WTC11 (cell line): Measurements from ENCODE around the gene NEDD4L. TPM values are rescaled to one million over a fixed set of nuclear protein-coding genes. Genes with fewer than 3 reads are reported as not detected.

Source experiments
- ATAC-seq: fragments of 200-7000 bp; cut with Tn5 transposase; 2 replicates; pipeline ENCODE4 v1.10.0; 2021; ENCODE audit warnings: mild to moderate bottlenecking, moderate library complexity
- CTCF ChIA-PET: fragments of 300-600 bp; sonication (Branson Sonifier 250); formaldehyde crosslinking; loops from one replicate; lab custom pipeline; 2021; ENCODE audit warnings: antibody characterized with exemption; lab: Charles Lee
- POLR2A ChIA-PET: fragments of 350-600 bp; sonication (Branson Sonifier 250); formaldehyde crosslinking; loops from one replicate; lab custom pipeline; 2021; ENCODE audit warnings: antibody characterized with exemption; lab: Charles Lee
- DNase-seq: peaks from one replicate; pipeline ENCODE4 v3.0.0; 2021; ENCODE audit warnings: low spot score
- H3K27ac Mint-ChIP-seq: 2 replicates; pipeline ENCODE4 v1.8.0; 2021; ENCODE audit warnings: mixed read lengths
- H3K27me3 Mint-ChIP-seq: 2 replicates; pipeline ENCODE4 v1.8.0; 2021; ENCODE audit warnings: low read depth, mild to moderate bottlenecking, moderate library complexity, mixed read lengths
- H3K36me3 Mint-ChIP-seq: 2 replicates; pipeline ENCODE4 v1.8.0; 2021; ENCODE audit warnings: mixed read lengths
- H3K4me1 Mint-ChIP-seq: 2 replicates; pipeline ENCODE4 v1.8.0; 2022; ENCODE audit warnings: mixed read lengths
- H3K4me3 Mint-ChIP-seq: 2 replicates; pipeline ENCODE4 v1.8.0; 2021; ENCODE audit warnings: mild to moderate bottlenecking, moderate library complexity, mixed read lengths
- H3K9me3 Mint-ChIP-seq: 2 replicates; pipeline ENCODE4 v1.8.0; 2021; ENCODE audit warnings: mixed read lengths
- AFF4 ChIP-seq: sonication (generic); formaldehyde crosslinking; IDR thresholded peaks from 2 replicates; pipeline ENCODE4 v1.8.1; 2023; ENCODE audit warnings: mild to moderate bottlenecking, missing genetic modification reagents, borderline replicate concordance
- CTCF ChIP-seq: fragments of 200-600 bp; IDR thresholded peaks from 2 replicates; pipeline ENCODE4 v1.8.0; 2022; ENCODE audit warnings: antibody characterized with exemption
- FOXP1 ChIP-seq: sonication (generic); formaldehyde crosslinking; IDR thresholded peaks from 2 replicates; pipeline ENCODE4 v1.8.0; 2022; ENCODE audit warnings: missing genetic modification reagents, mild to moderate bottlenecking, moderate library complexity, borderline replicate concordance
- MYBL2 ChIP-seq: sonication (generic); formaldehyde crosslinking; IDR thresholded peaks from 2 replicates; pipeline ENCODE4 v1.8.1; 2023; ENCODE audit warnings: mild to moderate bottlenecking, moderate library complexity, missing genetic modification reagents
- PREB ChIP-seq: sonication (generic); formaldehyde crosslinking; IDR thresholded peaks from 2 replicates; pipeline ENCODE4 v1.8.1; 2022; ENCODE audit warnings: mild to moderate bottlenecking, missing genetic modification reagents, moderate library complexity, borderline replicate concordance
- SP1 ChIP-seq: sonication (generic); formaldehyde crosslinking; conservative IDR thresholded peaks from 2 replicates; pipeline ENCODE4 v1.8.1; 2022; ENCODE audit warnings: missing genetic modification reagents
- TEAD4 ChIP-seq: sonication (generic); formaldehyde crosslinking; IDR thresholded peaks from 2 replicates; pipeline ENCODE4 v1.8.0; 2022; ENCODE audit warnings: mild to moderate bottlenecking, missing genetic modification reagents
- ZMAT4 ChIP-seq: fragments of 250-450 bp; sonication (Bioruptor Pico); IDR thresholded peaks from 2 replicates; pipeline ENCODE4 v1.9.0; 2021; ENCODE audit warnings: mild to moderate bottlenecking
- ZNF121 ChIP-seq: sonication (generic); formaldehyde crosslinking; IDR thresholded peaks from 2 replicates; pipeline ENCODE4 v1.8.0; 2023; ENCODE audit warnings: missing genetic modification reagents
- ZNF317 ChIP-seq: sonication (generic); formaldehyde crosslinking; IDR thresholded peaks from 2 replicates; pipeline ENCODE4 v1.8.1; 2023; ENCODE audit warnings: low read depth, mild to moderate bottlenecking, moderate library complexity, missing genetic modification reagents, borderline replicate concordance
- ZNF423 ChIP-seq: fragments of 250-450 bp; sonication (Bioruptor Pico); IDR thresholded peaks from 2 replicates; pipeline ENCODE4 v2.1.2; 2022; ENCODE audit warnings: mild to moderate bottlenecking, moderate library complexity
- ZNF425 ChIP-seq: fragments of 250-450 bp; sonication (Bioruptor Pico); conservative IDR thresholded peaks from 2 replicates; pipeline ENCODE4 v1.9.0; 2021; ENCODE audit warnings: mild to moderate bottlenecking
- total RNA-seq: library from RNA; stranded (reverse); gene quantifications from 3 replicates; pipeline ENCODE4 v1.2.3, GENCODE V29; 2021
- TF ChIP-seq, protein P1 (sequence below): fragments of 250-450 bp; sonication (Bioruptor Pico); IDR thresholded peaks from 2 replicates; pipeline ENCODE4 v1.8.0; 2021; ENCODE audit warnings: mild to moderate bottlenecking
- TF ChIP-seq, protein P2 (sequence below): sonication (generic); formaldehyde crosslinking; IDR thresholded peaks from 2 replicates; pipeline ENCODE4 v1.8.0; 2022; ENCODE audit warnings: mild to moderate bottlenecking, missing genetic modification reagents

NEDD4L gene
- total RNA-seq, 1 experiment from 2014 or later: 88.0 TPM

DNA sequence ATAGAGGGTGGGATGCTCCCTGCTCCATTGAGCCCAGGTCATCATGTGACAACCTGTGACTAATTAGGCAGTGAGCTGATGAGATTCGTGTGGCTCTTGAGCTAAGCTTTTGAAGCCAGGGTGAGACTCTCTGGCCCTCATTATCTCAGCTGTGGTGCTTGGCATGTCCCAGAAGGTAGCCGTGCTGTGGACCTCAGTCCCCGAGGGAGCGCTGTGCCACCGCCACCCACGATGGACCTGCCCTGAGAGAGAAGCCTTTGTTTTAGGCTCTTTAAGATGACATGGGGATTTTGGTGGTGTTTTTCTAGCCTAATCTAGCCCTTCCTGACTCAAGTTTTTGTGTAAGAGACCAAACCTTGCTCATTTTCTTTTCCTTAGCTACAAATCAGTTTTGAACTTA is 66.4 kb downstream of the NEDD4L start (continued):
- TF ChIP-seq AFF4: no peak
- no peak for TF ChIP-seq MYBL2 (CRISPR knock-in tag)
- no peak for TF ChIP-seq FOXP1 (CRISPR knock-in tag)

DNA sequence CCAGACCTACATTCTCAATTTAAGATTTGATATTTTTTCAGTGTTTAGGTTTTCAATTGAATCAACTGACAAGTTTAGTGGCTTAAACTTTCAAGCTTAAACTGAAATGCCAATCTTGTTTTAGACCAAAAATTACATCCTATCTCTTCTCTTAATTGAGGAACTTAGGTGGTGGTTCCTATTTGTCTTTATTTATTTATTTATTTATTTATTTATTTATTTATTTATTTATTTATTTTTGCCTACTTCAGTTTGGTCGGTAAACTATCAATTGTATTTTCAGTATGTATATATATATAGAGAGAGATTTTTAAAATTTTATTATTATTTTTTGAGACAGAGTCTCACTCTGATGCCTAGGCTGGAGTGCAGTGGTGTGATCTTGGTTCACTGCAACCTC is 68.1 kb downstream of the NEDD4L start:
- H3K4me3 Mint-ChIP-seq: no peak overlapping the region
- no peak for TF ChIP-seq ZMAT4 (CRISPR knock-in tag)
- TF ChIP-seq, all 79 proteins: peak for 0
- Mint-ChIP-seq H3K9me3 (no peaks in the 10 kb centered on the region), H3K4me1 (peaks cover 56% of the 10 kb centered on the region), H3K36me3 (peaks cover 3% of the 10 kb centered on the region; the same call in 1 of the 2 replicates), H3K27me3 (no peaks in the 10 kb centered on the region), H3K27ac (no peak overlapping the region)
- ATAC-seq (no peak), DNase-seq (no peak)
- ChIA-PET CTCF (interaction anchor here (0.7 to 1.5 kb wide), 3 partner anchors 10 to 153 kb away, joined by 3 to 4 read pairs (median 4); partner anchors contain the start of gene NEDD4L), POLR2A (no interaction called here)

- no peak overlapping the region for H3K4me3 Mint-ChIP-seq
- H3K36me3 Mint-ChIP-seq: peaks cover 2% of the 10 kb centered on the region; the same call in 1 of the 2 replicates
- ChIA-PET CTCF (interaction anchor here (1.1 to 1.5 kb wide), 3 partner anchors 8 to 154 kb away, joined by 4 to 13 read pairs (median 4); partner anchors contain the start of gene NEDD4L), POLR2A (no interaction called here)
- TF ChIP-seq TEAD4 (CRISPR knock-in tag) (no peak), SP1 (CRISPR knock-in tag) (no peak), FOXP1 (CRISPR knock-in tag) (no peak), ZNF423 (CRISPR knock-in tag) (no peak), CTCF (no peak), ZNF121 (CRISPR knock-in tag) (no peak), ZNF425 (no peak), PREB (CRISPR knock-in tag) (no peak), ZNF317 (CRISPR knock-in tag) (no peak)
- TF ChIP-seq, protein P1, sequence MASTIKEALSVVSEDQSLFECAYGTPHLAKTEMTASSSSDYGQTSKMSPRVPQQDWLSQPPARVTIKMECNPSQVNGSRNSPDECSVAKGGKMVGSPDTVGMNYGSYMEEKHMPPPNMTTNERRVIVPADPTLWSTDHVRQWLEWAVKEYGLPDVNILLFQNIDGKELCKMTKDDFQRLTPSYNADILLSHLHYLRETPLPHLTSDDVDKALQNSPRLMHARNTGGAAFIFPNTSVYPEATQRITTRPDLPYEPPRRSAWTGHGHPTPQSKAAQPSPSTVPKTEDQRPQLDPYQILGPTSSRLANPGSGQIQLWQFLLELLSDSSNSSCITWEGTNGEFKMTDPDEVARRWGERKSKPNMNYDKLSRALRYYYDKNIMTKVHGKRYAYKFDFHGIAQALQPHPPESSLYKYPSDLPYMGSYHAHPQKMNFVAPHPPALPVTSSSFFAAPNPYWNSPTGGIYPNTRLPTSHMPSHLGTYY (CRISPR knock-in tag): no peak
- TF ChIP-seq, protein P2, sequence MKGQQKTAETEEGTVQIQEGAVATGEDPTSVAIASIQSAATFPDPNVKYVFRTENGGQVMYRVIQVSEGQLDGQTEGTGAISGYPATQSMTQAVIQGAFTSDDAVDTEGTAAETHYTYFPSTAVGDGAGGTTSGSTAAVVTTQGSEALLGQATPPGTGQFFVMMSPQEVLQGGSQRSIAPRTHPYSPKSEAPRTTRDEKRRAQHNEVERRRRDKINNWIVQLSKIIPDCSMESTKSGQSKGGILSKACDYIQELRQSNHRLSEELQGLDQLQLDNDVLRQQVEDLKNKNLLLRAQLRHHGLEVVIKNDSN: no peak
- H3K27me3 Mint-ChIP-seq: no peaks in the 10 kb centered on the region
- ATAC-seq (peak; percentile 36), DNase-seq (no peak)
- peaks cover 64% of the 10 kb centered on the region for H3K4me1 Mint-ChIP-seq
- H3K9me3 Mint-ChIP-seq: no peaks in the 10 kb centered on the region
- H3K27ac Mint-ChIP-seq: no peak overlapping the region
These were observed 69.3 kb downstream of the NEDD4L start for GRCh38 chr18:58113337-58113736.
